Measurements from ENCODE around the gene VAC14. TPM values are rescaled to one million over a fixed set of nuclear protein-coding genes. Genes with fewer than 3 reads are reported as not detected.

VAC14 gene
- total and polyA plus RNA-seq, 2 experiments from 2014 or later = 42.3 to 77.7 TPM

GRCh38 chr16:70721202-70721963 lies 79.6 kb downstream of the VAC14 start:
- Histone ChIP-seq H3K79me2 (replicated peaks; ENCODE audit: insufficient read depth) (no peaks in the 10 kb centered on the region), H2AFZ (no peak overlapping the region), H4K20me1 (replicated peaks; ENCODE audit: insufficient read depth) (no peaks in the 10 kb centered on the region), H3K36me3 (ENCODE audit: insufficient read depth) (peaks cover 6% of the 10 kb centered on the region; the same call in 1 of the 2 replicates), H3K4me2 (no peak overlapping the region), H3K27ac (ENCODE audit: low read depth) (no peak overlapping the region), H3F3A (replicated peaks; ENCODE audit: low read depth) (0 out of 2 replicates have a peak, but pooled peaks cover 3% of the 10 kb centered on the region), H3K4me3 (no peak overlapping the region), H3K4me1 (ENCODE audit: insufficient read depth) (no peaks in the 10 kb centered on the region), H3K27me3 (ENCODE audit: insufficient read depth) (no peaks in the 10 kb centered on the region), H3K9me2 (ENCODE audit: insufficient read depth) (no peaks in the 10 kb centered on the region)
- DNase-seq (ENCODE audit: low spot score) (no peak), ATAC-seq (no peak)
- TF ChIP-seq, protein P1, sequence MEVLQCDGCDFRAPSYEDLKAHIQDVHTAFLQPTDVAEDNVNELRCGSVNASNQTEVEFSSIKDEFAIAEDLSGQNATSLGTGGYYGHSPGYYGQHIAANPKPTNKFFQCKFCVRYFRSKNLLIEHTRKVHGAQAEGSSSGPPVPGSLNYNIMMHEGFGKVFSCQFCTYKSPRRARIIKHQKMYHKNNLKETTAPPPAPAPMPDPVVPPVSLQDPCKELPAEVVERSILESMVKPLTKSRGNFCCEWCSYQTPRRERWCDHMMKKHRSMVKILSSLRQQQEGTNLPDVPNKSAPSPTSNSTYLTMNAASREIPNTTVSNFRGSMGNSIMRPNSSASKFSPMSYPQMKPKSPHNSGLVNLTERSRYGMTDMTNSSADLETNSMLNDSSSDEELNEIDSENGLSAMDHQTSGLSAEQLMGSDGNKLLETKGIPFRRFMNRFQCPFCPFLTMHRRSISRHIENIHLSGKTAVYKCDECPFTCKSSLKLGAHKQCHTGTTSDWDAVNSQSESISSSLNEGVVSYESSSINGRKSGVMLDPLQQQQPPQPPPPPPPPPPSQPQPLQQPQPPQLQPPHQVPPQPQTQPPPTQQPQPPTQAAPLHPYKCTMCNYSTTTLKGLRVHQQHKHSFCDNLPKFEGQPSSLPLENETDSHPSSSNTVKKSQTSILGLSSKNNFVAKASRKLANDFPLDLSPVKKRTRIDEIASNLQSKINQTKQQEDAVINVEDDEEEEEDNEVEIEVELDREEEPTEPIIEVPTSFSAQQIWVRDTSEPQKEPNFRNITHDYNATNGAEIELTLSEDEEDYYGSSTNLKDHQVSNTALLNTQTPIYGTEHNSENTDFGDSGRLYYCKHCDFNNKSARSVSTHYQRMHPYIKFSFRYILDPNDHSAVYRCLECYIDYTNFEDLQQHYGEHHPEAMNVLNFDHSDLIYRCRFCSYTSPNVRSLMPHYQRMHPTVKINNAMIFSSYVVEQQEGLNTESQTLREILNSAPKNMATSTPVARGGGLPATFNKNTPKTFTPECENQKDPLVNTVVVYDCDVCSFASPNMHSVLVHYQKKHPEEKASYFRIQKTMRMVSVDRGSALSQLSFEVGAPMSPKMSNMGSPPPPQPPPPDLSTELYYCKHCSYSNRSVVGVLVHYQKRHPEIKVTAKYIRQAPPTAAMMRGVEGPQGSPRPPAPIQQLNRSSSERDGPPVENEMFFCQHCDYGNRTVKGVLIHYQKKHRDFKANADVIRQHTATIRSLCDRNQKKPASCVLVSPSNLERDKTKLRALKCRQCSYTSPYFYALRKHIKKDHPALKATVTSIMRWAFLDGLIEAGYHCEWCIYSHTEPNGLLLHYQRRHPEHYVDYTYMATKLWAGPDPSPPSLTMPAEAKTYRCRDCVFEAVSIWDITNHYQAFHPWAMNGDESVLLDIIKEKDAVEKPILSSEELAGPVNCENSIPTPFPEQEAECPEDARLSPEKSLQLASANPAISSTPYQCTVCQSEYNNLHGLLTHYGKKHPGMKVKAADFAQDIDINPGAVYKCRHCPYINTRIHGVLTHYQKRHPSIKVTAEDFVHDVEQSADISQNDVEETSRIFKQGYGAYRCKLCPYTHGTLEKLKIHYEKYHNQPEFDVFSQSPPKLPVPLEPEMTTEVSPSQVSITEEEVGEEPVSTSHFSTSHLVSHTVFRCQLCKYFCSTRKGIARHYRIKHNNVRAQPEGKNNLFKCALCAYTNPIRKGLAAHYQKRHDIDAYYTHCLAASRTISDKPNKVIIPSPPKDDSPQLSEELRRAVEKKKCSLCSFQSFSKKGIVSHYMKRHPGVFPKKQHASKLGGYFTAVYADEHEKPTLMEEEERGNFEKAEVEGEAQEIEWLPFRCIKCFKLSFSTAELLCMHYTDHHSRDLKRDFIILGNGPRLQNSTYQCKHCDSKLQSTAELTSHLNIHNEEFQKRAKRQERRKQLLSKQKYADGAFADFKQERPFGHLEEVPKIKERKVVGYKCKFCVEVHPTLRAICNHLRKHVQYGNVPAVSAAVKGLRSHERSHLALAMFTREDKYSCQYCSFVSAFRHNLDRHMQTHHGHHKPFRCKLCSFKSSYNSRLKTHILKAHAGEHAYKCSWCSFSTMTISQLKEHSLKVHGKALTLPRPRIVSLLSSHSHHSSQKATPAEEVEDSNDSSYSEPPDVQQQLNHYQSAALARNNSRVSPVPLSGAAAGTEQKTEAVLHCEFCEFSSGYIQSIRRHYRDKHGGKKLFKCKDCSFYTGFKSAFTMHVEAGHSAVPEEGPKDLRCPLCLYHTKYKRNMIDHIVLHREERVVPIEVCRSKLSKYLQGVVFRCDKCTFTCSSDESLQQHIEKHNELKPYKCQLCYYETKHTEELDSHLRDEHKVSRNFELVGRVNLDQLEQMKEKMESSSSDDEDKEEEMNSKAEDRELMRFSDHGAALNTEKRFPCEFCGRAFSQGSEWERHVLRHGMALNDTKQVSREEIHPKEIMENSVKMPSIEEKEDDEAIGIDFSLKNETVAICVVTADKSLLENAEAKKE (CRISPR knock-in tag; IDR thresholded peaks at IDR 0.05) = no peak
- TF ChIP-seq, protein P2, sequence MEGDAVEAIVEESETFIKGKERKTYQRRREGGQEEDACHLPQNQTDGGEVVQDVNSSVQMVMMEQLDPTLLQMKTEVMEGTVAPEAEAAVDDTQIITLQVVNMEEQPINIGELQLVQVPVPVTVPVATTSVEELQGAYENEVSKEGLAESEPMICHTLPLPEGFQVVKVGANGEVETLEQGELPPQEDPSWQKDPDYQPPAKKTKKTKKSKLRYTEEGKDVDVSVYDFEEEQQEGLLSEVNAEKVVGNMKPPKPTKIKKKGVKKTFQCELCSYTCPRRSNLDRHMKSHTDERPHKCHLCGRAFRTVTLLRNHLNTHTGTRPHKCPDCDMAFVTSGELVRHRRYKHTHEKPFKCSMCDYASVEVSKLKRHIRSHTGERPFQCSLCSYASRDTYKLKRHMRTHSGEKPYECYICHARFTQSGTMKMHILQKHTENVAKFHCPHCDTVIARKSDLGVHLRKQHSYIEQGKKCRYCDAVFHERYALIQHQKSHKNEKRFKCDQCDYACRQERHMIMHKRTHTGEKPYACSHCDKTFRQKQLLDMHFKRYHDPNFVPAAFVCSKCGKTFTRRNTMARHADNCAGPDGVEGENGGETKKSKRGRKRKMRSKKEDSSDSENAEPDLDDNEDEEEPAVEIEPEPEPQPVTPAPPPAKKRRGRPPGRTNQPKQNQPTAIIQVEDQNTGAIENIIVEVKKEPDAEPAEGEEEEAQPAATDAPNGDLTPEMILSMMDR (conservative IDR thresholded peaks at IDR 0.05; ENCODE audit: low read depth in 2 of 2) = no peak
- no peak for TF ChIP-seq REST (IDR thresholded peaks at IDR 0.05; ENCODE audit: unreplicated experiment)
- Mint-ChIP-seq H3K4me1 (peaks cover 17% of the 10 kb centered on the region), H3K4me3 (no peak overlapping the region; the same call in 2 of the 3 replicates), H3K27me3 (ENCODE audit: insufficient read depth, low read depth, poor library complexity) (peaks cover 12% of the 10 kb centered on the region), H3K27ac (no peak overlapping the region), H3K36me3 (ENCODE audit: low read depth) (peaks cover 24% of the 10 kb centered on the region), H3K9me3 (peaks cover 6% of the 10 kb centered on the region; the same call in 2 of the 3 replicates)

All from GM23338 (cell line).